Trophoblast cell (in vitro differentiated cells and primary cell): ENCODE results near the gene RAP2B.

Source experiments
- DNase-seq, 2 donors: peaks; one replicate each; pipeline ENCODE4 v3.0.0-alpha.2; 2016
- H2AFZ ChIP-seq: 2 replicates; pipeline ENCODE4 v1.6.1; 2013; ENCODE audit warnings: low read length, moderate library complexity, mild to moderate bottlenecking; ENCODE audit not compliant: insufficient read depth, poor library complexity
- H2AK5ac ChIP-seq: 2 replicates; pipeline ENCODE4 v1.6.1; 2013; ENCODE audit warnings: mild to moderate bottlenecking, low read length
- H2BK120ac ChIP-seq: 2 replicates; pipeline ENCODE4 v1.6.1; 2013; ENCODE audit warnings: low read length, mild to moderate bottlenecking, moderate library complexity; ENCODE audit not compliant: insufficient read depth, poor library complexity
- H2BK12ac ChIP-seq: 2 replicates; pipeline ENCODE4 v1.6.1; 2013; ENCODE audit warnings: mild to moderate bottlenecking, low read length, moderate library complexity
- H2BK5ac ChIP-seq: 2 replicates; pipeline ENCODE4 v1.6.1; 2013; ENCODE audit warnings: low read length, low read depth, moderate library complexity, mild to moderate bottlenecking; ENCODE audit not compliant: poor library complexity
- H3K14ac ChIP-seq: 2 replicates; pipeline ENCODE4 v1.6.1; 2013; ENCODE audit warnings: mild to moderate bottlenecking, low read length
- H3K18ac ChIP-seq: 2 replicates; pipeline ENCODE4 v1.6.1; 2013; ENCODE audit warnings: mild to moderate bottlenecking, low read length
- H3K23ac ChIP-seq: 2 replicates; pipeline ENCODE4 v1.6.1; 2013; ENCODE audit warnings: low read length
- H3K27ac ChIP-seq: 2 replicates; pipeline ENCODE4 v1.5.1; 2013; ENCODE audit warnings: low read depth, mild to moderate bottlenecking, inconsistent platforms, low read length, moderate library complexity
- H3K27me3 ChIP-seq: 2 replicates; pipeline ENCODE4 v1.6.1; 2013; ENCODE audit warnings: inconsistent platforms, mild to moderate bottlenecking, low read length, moderate library complexity; ENCODE audit not compliant: insufficient read depth
- H3K36me3 ChIP-seq, 2 experiments: 1 replicate in 1 of 2; 2 replicates in 1 of 2; pipeline ENCODE4 v1.6.1; 2013; ENCODE audit warnings: low read length in 2 of 2, mild to moderate bottlenecking in 2 of 2, moderate library complexity in 1 of 2; ENCODE audit not compliant: insufficient read depth in 2 of 2, control insufficient read depth in 1 of 2
- H3K4ac ChIP-seq: 2 replicates; pipeline ENCODE4 v1.6.1; 2013; ENCODE audit warnings: low read depth, mild to moderate bottlenecking, low read length, moderate library complexity
- H3K4me1 ChIP-seq, 2 experiments: 1 replicate in 1 of 2; 2 replicates in 1 of 2; pipeline ENCODE4 v1.6.1; 2013; ENCODE audit warnings: low read length in 2 of 2, mild to moderate bottlenecking in 2 of 2, moderate library complexity in 1 of 2; ENCODE audit not compliant: insufficient read depth in 2 of 2, control insufficient read depth in 1 of 2
- H3K4me2 ChIP-seq: 2 replicates; pipeline ENCODE4 v1.6.1; 2013; ENCODE audit warnings: inconsistent platforms, mild to moderate bottlenecking, low read length, moderate library complexity
- H3K4me3 ChIP-seq: 2 replicates; pipeline ENCODE4 v1.5.1; 2013; ENCODE audit warnings: mild to moderate bottlenecking, low read depth, low read length, inconsistent platforms
- H3K79me1 ChIP-seq: one replicate; pipeline ENCODE4 v1.6.1; 2013; ENCODE audit warnings: low read length
- H3K79me2 ChIP-seq: 2 replicates; pipeline ENCODE4 v1.6.1; 2013; ENCODE audit warnings: low read length, mild to moderate bottlenecking; ENCODE audit not compliant: control insufficient read depth, insufficient read depth, poor library complexity
- H3K9ac ChIP-seq: 2 replicates; pipeline ENCODE4 v1.6.1; 2013; ENCODE audit warnings: mild to moderate bottlenecking, low read length
- H3K9me3 ChIP-seq: 2 replicates; pipeline ENCODE4 v1.6.1; 2013; ENCODE audit warnings: low read depth, mild to moderate bottlenecking, control low read depth, inconsistent platforms, low read length; ENCODE audit not compliant: insufficient read depth
- H4K12ac ChIP-seq: 2 replicates; pipeline ENCODE4 v1.6.1; 2013; ENCODE audit warnings: low read depth, mild to moderate bottlenecking, low read length, moderate library complexity
- H4K8ac ChIP-seq: 2 replicates; pipeline ENCODE4 v1.6.1; 2013; ENCODE audit warnings: low read depth, mild to moderate bottlenecking, low read length, moderate library complexity
- H4K91ac ChIP-seq: one replicate; pipeline ENCODE4 v1.6.1; 2013; ENCODE audit warnings: low read depth, mild to moderate bottlenecking, low read length, moderate library complexity
- WGBS: extraction: QIAGEN DNeasy Blood & Tissue Kit; methylation state at CpG from one replicate; pipeline ENCODE4 v1.1.7; 2013; ENCODE audit warnings: missing lambda C conversion rate; ENCODE audit not compliant: insufficient read length, insufficient coverage; ENCODE audit errors: extremely low coverage; 5-methylcytosine and 5-hydroxymethylcytosine counted together

RAP2B gene

GRCh38 chr3:153144779-153145178 lies 17.2 kb upstream of the RAP2B start:
- no peak overlapping the region for H3K4ac ChIP-seq
- H4K12ac ChIP-seq = no peak overlapping the region
- no peaks in the 10 kb centered on the region for H3K36me3 ChIP-seq
- no peak overlapping the region for H2BK120ac ChIP-seq
- no peak overlapping the region for H2AK5ac ChIP-seq
- H2BK12ac ChIP-seq = no peak overlapping the region
- no peak overlapping the region for H3K4me2 ChIP-seq
- no peaks in the 10 kb centered on the region for H3K27me3 ChIP-seq
- peaks cover 0 to 2% of the 10 kb centered on the region in 2 experiments for H3K4me1 ChIP-seq
- H3K14ac ChIP-seq = no peak overlapping the region
- H3K79me1 ChIP-seq = peaks cover 1% of the 10 kb centered on the region
- no peak overlapping the region for H3K4me3 ChIP-seq
- H2BK5ac ChIP-seq = no peak overlapping the region
- no peak overlapping the region for H3K18ac ChIP-seq
- no peak overlapping the region for H3K27ac ChIP-seq
- H3K79me2 ChIP-seq = no peaks in the 10 kb centered on the region
- H3K9ac ChIP-seq = no peak overlapping the region
- no peak overlapping the region for H4K8ac ChIP-seq
- H2AFZ ChIP-seq = no peak overlapping the region
- DNase-seq = no peak
- H3K9me3 ChIP-seq = no peaks in the 10 kb centered on the region
- H3K23ac ChIP-seq = no peak overlapping the region
- no peak overlapping the region for H4K91ac ChIP-seq
- WGBS = no CpG with 5 or more reads among the region's 1 CpG

GRCh38 chr3:153145454-153145853 lies 16.6 kb upstream of the RAP2B start:
- H2BK5ac ChIP-seq = no peak overlapping the region
- H3K14ac ChIP-seq = no peak overlapping the region
- H3K27ac ChIP-seq = no peak overlapping the region
- no peak overlapping the region for H2BK120ac ChIP-seq
- peaks cover 1% of the 10 kb centered on the region for H3K79me1 ChIP-seq
- no peaks in the 10 kb centered on the region for H3K27me3 ChIP-seq
- DNase-seq = no peak
- H3K4me1 ChIP-seq = peaks cover 0 to 2% of the 10 kb centered on the region in 2 experiments
- no peak overlapping the region for H4K12ac ChIP-seq
- H3K9me3 ChIP-seq = no peaks in the 10 kb centered on the region
- H3K79me2 ChIP-seq = no peaks in the 10 kb centered on the region
- H3K18ac ChIP-seq = no peak overlapping the region
- no peak overlapping the region for H4K8ac ChIP-seq
- no peak overlapping the region for H3K9ac ChIP-seq
- H2BK12ac ChIP-seq = no peak overlapping the region
- H2AFZ ChIP-seq = no peak overlapping the region
- no peak overlapping the region for H3K4ac ChIP-seq
- no peak overlapping the region for H3K4me3 ChIP-seq
- H3K36me3 ChIP-seq = no peaks in the 10 kb centered on the region
- H4K91ac ChIP-seq = no peak overlapping the region
- no peak overlapping the region for H2AK5ac ChIP-seq
- no peak overlapping the region for H3K4me2 ChIP-seq
- H3K23ac ChIP-seq = no peak overlapping the region

GRCh38 chr3:153146191-153147053 lies 15.6 kb upstream of the RAP2B start:
- Histone ChIP-seq H3K4me2 (no peak overlapping the region), H4K8ac (no peak overlapping the region), H3K23ac (no peak overlapping the region), H2AFZ (no peak overlapping the region), H3K79me2 (no peaks in the 10 kb centered on the region), H4K91ac (no peak overlapping the region), H3K36me3 (no peaks in the 10 kb centered on the region), H3K4ac (no peak overlapping the region), H2AK5ac (no peak overlapping the region), H3K4me1 (peaks cover 0 to 2% of the 10 kb centered on the region in 2 experiments), H3K4me3 (no peak overlapping the region), H3K18ac (no peak overlapping the region), H3K9me3 (no peaks in the 10 kb centered on the region), H3K9ac (no peak overlapping the region), H3K79me1 (no peaks in the 10 kb centered on the region), H3K27ac (no peak overlapping the region), H2BK120ac (no peak overlapping the region), H4K12ac (no peak overlapping the region), H3K14ac (no peak overlapping the region), H2BK12ac (no peak overlapping the region), H3K27me3 (no peaks in the 10 kb centered on the region), H2BK5ac (no peak overlapping the region)
- no CpG with 5 or more reads among the region's 6 CpGs for WGBS
- no peak for DNase-seq

DNA sequence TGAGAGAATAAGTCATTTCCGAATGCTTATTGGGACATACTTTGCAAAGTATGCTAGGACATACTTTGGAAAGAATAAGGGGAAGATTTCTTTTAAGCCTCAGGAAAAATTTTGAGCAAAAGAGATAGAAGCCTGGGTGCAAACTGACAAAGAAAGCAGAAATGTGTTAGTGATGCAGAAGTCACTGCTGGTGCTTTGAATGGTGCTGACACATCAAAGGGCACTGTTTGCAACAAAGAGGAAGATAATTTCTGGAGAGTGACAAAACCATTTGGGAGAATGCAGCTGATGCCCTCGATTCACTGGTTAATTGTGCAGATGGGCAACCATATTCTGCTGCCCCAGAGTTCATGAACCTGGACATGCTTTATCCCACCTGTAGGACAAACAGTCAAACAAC lies 11.0 kb upstream of the RAP2B start:
- no peaks in the 10 kb centered on the region for H3K9me3 ChIP-seq
- no peak overlapping the region for H4K8ac ChIP-seq
- WGBS = no CpG with 5 or more reads among the region's 2 CpGs
- no peak overlapping the region for H3K14ac ChIP-seq
- H3K23ac ChIP-seq = no peak overlapping the region
- no peaks in the 10 kb centered on the region for H3K79me2 ChIP-seq
- H3K36me3 ChIP-seq = no peaks in the 10 kb centered on the region
- H4K12ac ChIP-seq = no peak overlapping the region
- no peak overlapping the region for H3K9ac ChIP-seq
- no peak overlapping the region for H2BK5ac ChIP-seq
- H2BK120ac ChIP-seq = no peak overlapping the region
- DNase-seq = peak; percentile 46 to 79
- H3K79me1 ChIP-seq = no peaks in the 10 kb centered on the region
- no peak overlapping the region for H4K91ac ChIP-seq
- no peak overlapping the region for H3K4me3 ChIP-seq
- no peak overlapping the region for H3K4ac ChIP-seq
- no peak overlapping the region for H2AFZ ChIP-seq
- H3K4me2 ChIP-seq = no peak overlapping the region
- no peak overlapping the region for H3K18ac ChIP-seq
- H3K4me1 ChIP-seq = peaks cover 0 to 2% of the 10 kb centered on the region in 2 experiments
- H2BK12ac ChIP-seq = no peak overlapping the region
- H3K27ac ChIP-seq = no peak overlapping the region
- H3K27me3 ChIP-seq = no peaks in the 10 kb centered on the region
- no peak overlapping the region for H2AK5ac ChIP-seq
